Endodermal cell (in vitro differentiated cells): ENCODE measurements around the gene MLN. TPM values are rescaled to one million over a fixed set of nuclear protein-coding genes. Genes with fewer than 3 reads are reported as not detected.

ENCODE experiments used
- DNase-seq: peaks from one replicate; pipeline ENCODE4 v3.0.0-alpha.2; 2017
- H3K27ac ChIP-seq: 2 replicates; pipeline ENCODE4 v1.5.1; 2013; ENCODE audit warnings: mild to moderate bottlenecking, low read depth, low read length, moderate library complexity
- H3K27me3 ChIP-seq: 2 replicates; pipeline ENCODE4 v1.6.1; 2013; ENCODE audit warnings: mild to moderate bottlenecking, low read length, moderate library complexity; ENCODE audit not compliant: insufficient read depth, control insufficient read depth, poor library complexity, severe bottlenecking
- H3K36me3 ChIP-seq: 2 replicates; pipeline ENCODE4 v1.7.0; 2013; ENCODE audit warnings: mild to moderate bottlenecking, low read length, moderate library complexity; ENCODE audit not compliant: control insufficient read depth, insufficient read depth
- H3K4me1 ChIP-seq: one replicate; pipeline ENCODE4 v1.7.0; 2013; ENCODE audit warnings: low read length; ENCODE audit not compliant: control insufficient read depth, insufficient read depth
- H3K4me3 ChIP-seq: 2 replicates; pipeline ENCODE4 v1.5.1; 2013; ENCODE audit warnings: mild to moderate bottlenecking, low read length, moderate library complexity
- H3K9ac ChIP-seq: 2 replicates; pipeline ENCODE4 v1.6.1; 2013; ENCODE audit warnings: mild to moderate bottlenecking, low read length, moderate library complexity; ENCODE audit not compliant: poor library complexity, severe bottlenecking; ENCODE audit errors: extremely low read depth
- H3K9me3 ChIP-seq: 2 replicates; pipeline ENCODE4 v1.6.1; 2013; ENCODE audit warnings: mild to moderate bottlenecking, low read length, moderate library complexity; ENCODE audit not compliant: control insufficient read depth
- H3K27ac Mint-ChIP-seq: 2 replicates; pipeline ENCODE4 v1.8.0; 2020; ENCODE audit warnings: mixed read lengths
- H3K27me3 Mint-ChIP-seq: 2 replicates; pipeline ENCODE4 v1.8.0; 2021; ENCODE audit warnings: mild to moderate bottlenecking, mixed read lengths; ENCODE audit not compliant: insufficient read depth
- H3K36me3 Mint-ChIP-seq: 2 replicates; pipeline ENCODE4 v1.8.0; 2020; ENCODE audit warnings: low read depth, mixed read lengths
- H3K4me1 Mint-ChIP-seq: 2 replicates; pipeline ENCODE4 v1.8.0; 2020; ENCODE audit warnings: mixed read lengths
- H3K4me3 Mint-ChIP-seq: 2 replicates; pipeline ENCODE4 v1.8.0; 2020; ENCODE audit warnings: mild to moderate bottlenecking, moderate library complexity, mixed read lengths
- H3K9me3 Mint-ChIP-seq: 2 replicates; pipeline ENCODE4 v1.8.0; 2020; ENCODE audit warnings: mild to moderate bottlenecking, mixed read lengths
- WGBS, 2 experiments: methylation state at CpG; one replicate each; pipeline versions ENCODE4 v1.1.5 to v1.1.7; 2013; ENCODE audit warnings: missing lambda C conversion rate in 2 of 2, mixed read lengths in 1 of 2; ENCODE audit not compliant: insufficient coverage in 1 of 2, insufficient read length in 1 of 2; 5-methylcytosine and 5-hydroxymethylcytosine counted together
- total RNA-seq, 2 donors: library from RNA; stranded (reverse); fragmentation: NEBNext Ultra II Directional in 1 of 2; extraction: Animal tissue kit (Norgen Biotek cat#: 25700) in 1 of 2; gene quantifications; 2 replicates in 1 of 2; 3 replicates in 1 of 2; pipeline ENCODE4 v1.2.1, GENCODE V29; 2021
- TF ChIP-seq, protein P1 (sequence below): fragments of 200-600 bp; sonication (generic); conservative IDR thresholded peaks from 2 replicates; pipeline ENCODE4 v1.5.0; 2021; ENCODE audit warnings: antibody characterized with exemption, mild to moderate bottlenecking

The MLN gene
- total RNA-seq, 2 donors from 2014 or later: not detected

- no peaks in the 10 kb centered on the region for H3K36me3 Mint-ChIP-seq
- WGBS, 2 experiments: 81% methylated on average over 2 of the region's 2 CpGs; no CpG with 5 or more reads in 1 of the 2 experiments
- TF ChIP-seq, protein P1, sequence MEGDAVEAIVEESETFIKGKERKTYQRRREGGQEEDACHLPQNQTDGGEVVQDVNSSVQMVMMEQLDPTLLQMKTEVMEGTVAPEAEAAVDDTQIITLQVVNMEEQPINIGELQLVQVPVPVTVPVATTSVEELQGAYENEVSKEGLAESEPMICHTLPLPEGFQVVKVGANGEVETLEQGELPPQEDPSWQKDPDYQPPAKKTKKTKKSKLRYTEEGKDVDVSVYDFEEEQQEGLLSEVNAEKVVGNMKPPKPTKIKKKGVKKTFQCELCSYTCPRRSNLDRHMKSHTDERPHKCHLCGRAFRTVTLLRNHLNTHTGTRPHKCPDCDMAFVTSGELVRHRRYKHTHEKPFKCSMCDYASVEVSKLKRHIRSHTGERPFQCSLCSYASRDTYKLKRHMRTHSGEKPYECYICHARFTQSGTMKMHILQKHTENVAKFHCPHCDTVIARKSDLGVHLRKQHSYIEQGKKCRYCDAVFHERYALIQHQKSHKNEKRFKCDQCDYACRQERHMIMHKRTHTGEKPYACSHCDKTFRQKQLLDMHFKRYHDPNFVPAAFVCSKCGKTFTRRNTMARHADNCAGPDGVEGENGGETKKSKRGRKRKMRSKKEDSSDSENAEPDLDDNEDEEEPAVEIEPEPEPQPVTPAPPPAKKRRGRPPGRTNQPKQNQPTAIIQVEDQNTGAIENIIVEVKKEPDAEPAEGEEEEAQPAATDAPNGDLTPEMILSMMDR: no peak
- Histone ChIP-seq H3K9me3 (no peaks in the 10 kb centered on the region), H3K27ac (peak overlapping the region; percentile 24), H3K36me3 (no peaks in the 10 kb centered on the region), H3K27me3 (no peaks in the 10 kb centered on the region), H3K4me3 (no peak overlapping the region), H3K4me1 (no peaks in the 10 kb centered on the region), H3K9ac (no peak overlapping the region)
- no peak overlapping the region for H3K4me3 Mint-ChIP-seq
- H3K4me1 Mint-ChIP-seq: no peaks in the 10 kb centered on the region
- H3K9me3 Mint-ChIP-seq: peaks cover 2% of the 10 kb centered on the region
- peaks cover 5% of the 10 kb centered on the region for H3K27me3 Mint-ChIP-seq
- H3K27ac Mint-ChIP-seq: no peak overlapping the region
- no peak for DNase-seq
Measured at GRCh38 chr6:33761581-33761921, 42.3 kb downstream of the MLN start.

DNA sequence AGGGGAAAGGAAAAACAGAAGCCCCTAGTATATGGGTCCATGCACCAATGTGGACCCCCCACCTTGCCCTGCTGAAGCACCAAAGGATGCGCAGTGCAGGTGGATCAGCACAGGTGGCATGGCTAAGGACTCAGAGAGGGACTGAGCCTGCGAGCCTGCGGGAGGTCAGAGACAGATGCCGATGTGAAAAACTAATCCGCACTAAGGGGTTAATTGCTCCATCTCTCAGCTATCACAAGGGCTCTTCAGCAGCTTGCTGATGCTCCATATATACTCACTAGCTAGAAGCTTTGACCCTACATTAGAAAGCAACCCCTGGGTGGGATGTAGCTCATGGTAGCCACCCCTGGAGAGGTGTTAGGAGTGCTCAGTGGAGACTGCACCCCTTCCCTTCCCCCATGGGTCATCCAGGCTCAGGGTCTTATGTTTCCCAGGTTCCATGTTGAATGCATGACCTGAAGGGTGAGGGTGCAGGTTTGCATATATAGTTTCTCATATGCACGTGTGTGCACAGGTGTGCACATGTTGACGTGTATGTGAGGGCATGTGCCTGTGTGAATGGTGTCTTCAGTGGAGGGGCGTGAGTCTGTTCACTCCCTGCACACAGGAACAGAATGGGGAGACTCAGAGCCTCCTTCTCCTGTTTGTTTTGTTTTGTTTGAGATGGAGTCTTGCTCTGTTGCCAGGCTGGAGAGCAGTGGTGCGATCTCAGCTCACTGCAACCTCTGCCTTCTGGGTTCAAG, 43.7 kb downstream of the MLN start:
- TF ChIP-seq, protein P1: no peak
- Histone ChIP-seq H3K9ac (no peak overlapping the region), H3K27ac (no peak overlapping the region), H3K4me3 (no peak overlapping the region), H3K9me3 (no peaks in the 10 kb centered on the region), H3K27me3 (no peaks in the 10 kb centered on the region), H3K36me3 (no peaks in the 10 kb centered on the region), H3K4me1 (no peaks in the 10 kb centered on the region)
- Mint-ChIP-seq H3K4me1 (no peaks in the 10 kb centered on the region), H3K4me3 (no peak overlapping the region), H3K36me3 (no peaks in the 10 kb centered on the region), H3K27ac (no peak overlapping the region), H3K27me3 (no peaks in the 10 kb centered on the region), H3K9me3 (no peaks in the 10 kb centered on the region)
- 95 to 99% methylated on average over 8 to 9 of the region's 9 CpGs for WGBS, 2 experiments
- no peak for DNase-seq

- Histone ChIP-seq H3K4me1 (no peaks in the 10 kb centered on the region), H3K27me3 (no peaks in the 10 kb centered on the region), H3K9me3 (no peaks in the 10 kb centered on the region), H3K9ac (no peak overlapping the region), H3K4me3 (no peak overlapping the region), H3K27ac (no peak overlapping the region), H3K36me3 (no peaks in the 10 kb centered on the region)
- 87 to 91% methylated on average over 7 of the region's 7 CpGs for WGBS, 2 experiments
- no peaks in the 10 kb centered on the region for H3K36me3 Mint-ChIP-seq
- DNase-seq: no peak
- no peaks in the 10 kb centered on the region for H3K9me3 Mint-ChIP-seq
- H3K27me3 Mint-ChIP-seq: no peaks in the 10 kb centered on the region
- H3K27ac Mint-ChIP-seq: no peak overlapping the region
- no peak overlapping the region for H3K4me3 Mint-ChIP-seq
- TF ChIP-seq, protein P1: no peak
- no peaks in the 10 kb centered on the region for H3K4me1 Mint-ChIP-seq
Measured at GRCh38 chr6:33758815-33759216, 45.0 kb downstream of the MLN start.
